Endothelial cell (in vitro differentiated cells): ENCODE measurements around the gene MEGF10. TPM values are rescaled to one million over a fixed set of nuclear protein-coding genes. Genes with fewer than 3 reads are reported as not detected.

Source experiments
- DNase-seq: peaks from one replicate; pipeline ENCODE4 v3.0.0; 2021; ENCODE audit warnings: low spot score
- H3K27ac Mint-ChIP-seq: one replicate; pipeline ENCODE4 v1.8.0; 2021; ENCODE audit warnings: mixed read lengths, inconsistent platforms; ENCODE audit not compliant: unreplicated experiment
- H3K27me3 Mint-ChIP-seq: one replicate; pipeline ENCODE4 v1.8.0; 2021; ENCODE audit warnings: mild to moderate bottlenecking, moderate library complexity, mixed read lengths, inconsistent platforms; ENCODE audit not compliant: unreplicated experiment
- H3K36me3 Mint-ChIP-seq: one replicate; pipeline ENCODE4 v1.8.0; 2021; ENCODE audit warnings: mild to moderate bottlenecking, low read depth, mixed read lengths, inconsistent platforms; ENCODE audit not compliant: unreplicated experiment
- H3K4me1 Mint-ChIP-seq: one replicate; pipeline ENCODE4 v1.8.0; 2021; ENCODE audit warnings: mild to moderate bottlenecking, mixed read lengths, inconsistent platforms; ENCODE audit not compliant: unreplicated experiment
- H3K4me3 Mint-ChIP-seq: one replicate; pipeline ENCODE4 v1.8.0; 2021; ENCODE audit warnings: mild to moderate bottlenecking, mixed read lengths, inconsistent platforms; ENCODE audit not compliant: unreplicated experiment
- H3K9me3 Mint-ChIP-seq: one replicate; pipeline ENCODE4 v1.8.0; 2021; ENCODE audit warnings: mixed read lengths, inconsistent platforms; ENCODE audit not compliant: unreplicated experiment
- CTCF ChIP-seq: fragments of 200-600 bp; sonication (generic); IDR thresholded peaks from one replicate; pipeline ENCODE4 v1.5.0; 2021; ENCODE audit warnings: antibody characterized with exemption; ENCODE audit not compliant: unreplicated experiment
- total RNA-seq: library from RNA; stranded (reverse); fragmentation: NEBNext Ultra II Directional; extraction: Animal tissue kit (Norgen Biotek cat#: 25700); gene quantifications from one replicate; pipeline ENCODE4 v1.2.1, GENCODE V29; 2021; ENCODE audit not compliant: unreplicated experiment

The MEGF10 gene
- total RNA-seq, 1 donor from 2014 or later, result 5.6 TPM

DNA sequence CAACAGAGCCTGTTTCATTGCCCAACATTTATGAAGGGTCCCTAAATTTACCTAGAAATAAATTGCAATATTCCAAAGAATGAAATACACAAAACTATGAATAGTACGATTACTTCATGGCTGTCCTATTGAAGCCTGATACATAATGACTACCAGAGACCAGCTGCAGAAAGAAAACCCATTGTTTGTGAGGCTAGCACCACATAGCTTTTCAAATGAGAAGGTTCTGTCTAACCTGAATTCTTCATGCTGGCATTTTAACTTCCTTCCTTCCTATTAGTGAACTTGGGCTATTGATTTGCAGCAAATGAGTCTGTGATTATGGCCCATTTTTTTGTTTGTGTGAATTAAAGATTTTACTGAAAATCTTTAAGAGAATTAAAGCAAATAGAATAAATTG lies 47.3 kb downstream of the MEGF10 start:
- no peak for DNase-seq
- H3K27me3 Mint-ChIP-seq, result no peaks in the 10 kb centered on the region
- H3K27ac Mint-ChIP-seq, result no peak overlapping the region
- H3K4me1 Mint-ChIP-seq, result no peaks in the 10 kb centered on the region
- H3K36me3 Mint-ChIP-seq, result no peaks in the 10 kb centered on the region
- H3K9me3 Mint-ChIP-seq, result no peaks in the 10 kb centered on the region
- H3K4me3 Mint-ChIP-seq, result no peak overlapping the region
- TF ChIP-seq CTCF, result no peak

- no peak for TF ChIP-seq CTCF
- Mint-ChIP-seq H3K27ac (no peak overlapping the region), H3K4me3 (no peak overlapping the region), H3K27me3 (no peaks in the 10 kb centered on the region), H3K36me3 (no peaks in the 10 kb centered on the region), H3K9me3 (no peaks in the 10 kb centered on the region), H3K4me1 (no peaks in the 10 kb centered on the region)
- DNase-seq, result no peak
Observed at GRCh38 chr5:127338501-127338900, 47.9 kb downstream of the MEGF10 start.

DNA sequence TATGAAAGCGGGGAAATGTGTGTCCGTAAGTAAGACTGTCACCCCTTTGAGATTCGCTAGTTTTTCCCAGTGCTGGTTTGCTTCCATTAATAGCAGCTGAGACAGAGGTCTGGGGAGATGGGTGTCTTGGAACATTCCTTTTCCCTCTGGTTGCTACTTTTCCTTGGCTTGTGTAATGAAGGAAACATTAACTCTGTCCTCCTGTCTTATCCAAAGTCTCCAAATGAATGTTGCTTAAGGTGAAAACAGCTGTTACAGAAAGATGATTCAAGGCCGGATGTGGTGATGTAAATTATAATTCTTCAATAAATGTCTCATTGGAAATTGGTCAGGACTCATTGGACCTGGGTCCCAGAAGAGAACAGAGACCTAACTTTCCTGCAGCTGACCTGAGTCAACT lies 50.0 kb downstream of the MEGF10 start:
- Mint-ChIP-seq H3K36me3 (no peaks in the 10 kb centered on the region), H3K4me1 (no peaks in the 10 kb centered on the region), H3K27ac (no peak overlapping the region)

GRCh38 chr5:127342364-127342763 lies 51.8 kb downstream of the MEGF10 start:
- no peak for DNase-seq
- Mint-ChIP-seq H3K27ac (no peak overlapping the region), H3K27me3 (no peaks in the 10 kb centered on the region), H3K4me3 (no peak overlapping the region), H3K9me3 (no peaks in the 10 kb centered on the region), H3K4me1 (no peaks in the 10 kb centered on the region), H3K36me3 (no peaks in the 10 kb centered on the region)
- no peak for TF ChIP-seq CTCF

More for the DNA sequence above, 50.0 kb downstream of the MEGF10 start:
- Mint-ChIP-seq H3K27me3 (no peaks in the 10 kb centered on the region), H3K9me3 (no peaks in the 10 kb centered on the region), H3K4me3 (no peak overlapping the region)
- no peak for TF ChIP-seq CTCF
- DNase-seq, result no peak

GRCh38 chr5:127343313-127343712 lies 52.7 kb downstream of the MEGF10 start:
- H3K9me3 Mint-ChIP-seq, result no peaks in the 10 kb centered on the region
- H3K4me3 Mint-ChIP-seq, result no peak overlapping the region
- H3K36me3 Mint-ChIP-seq, result no peaks in the 10 kb centered on the region
- no peak for TF ChIP-seq CTCF
- DNase-seq, result no peak
- H3K27me3 Mint-ChIP-seq, result no peaks in the 10 kb centered on the region
- no peaks in the 10 kb centered on the region for H3K4me1 Mint-ChIP-seq
- H3K27ac Mint-ChIP-seq, result no peak overlapping the region
